ENCODE measurements around the gene DBF4.
A peak's percentile ranks its signal among the peaks of the same experiment; 100 is the strongest.
"Not testable (repeated sequence)": the region's sequence is repeated elsewhere in the genome, so short reads cannot be mapped to it uniquely, and the experiment has no call there.

DBF4 gene

DNA sequence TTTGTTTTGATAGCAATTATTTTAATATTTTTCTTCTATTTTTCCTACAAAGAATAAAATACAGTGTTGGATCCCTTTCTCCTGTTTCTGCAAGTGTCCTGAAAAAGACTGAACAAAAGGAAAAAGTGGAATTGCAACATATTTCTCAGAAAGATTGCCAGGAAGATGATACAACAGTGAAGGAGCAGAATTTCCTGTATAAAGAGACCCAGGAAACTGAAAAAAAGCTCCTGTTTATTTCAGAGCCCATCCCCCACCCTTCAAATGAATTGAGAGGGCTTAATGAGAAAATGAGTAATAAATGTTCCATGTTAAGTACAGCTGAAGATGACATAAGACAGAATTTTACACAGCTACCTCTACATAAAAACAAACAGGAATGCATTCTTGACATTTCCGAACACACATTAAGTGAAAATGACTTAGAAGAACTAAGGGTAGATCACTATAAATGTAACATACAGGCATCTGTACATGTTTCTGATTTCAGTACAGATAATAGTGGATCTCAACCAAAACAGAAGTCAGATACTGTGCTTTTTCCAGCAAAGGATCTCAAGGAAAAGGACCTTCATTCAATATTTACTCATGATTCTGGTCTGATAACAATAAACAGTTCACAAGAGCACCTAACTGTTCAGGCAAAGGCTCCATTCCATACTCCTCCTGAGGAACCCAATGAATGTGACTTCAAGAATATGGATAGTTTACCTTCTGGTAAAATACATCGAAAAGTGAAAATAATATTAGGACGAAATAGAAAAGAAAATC is 31.0 kb downstream of the DBF4 start:
- H3K27me3 ChIP-seq (ENCODE audit: low read depth); H3K4me3 ChIP-seq; H3K4me1 ChIP-seq; in situ Hi-C loops (cut with MboI; ENCODE audit: low sequenced_read_pairs); DNase-seq (ENCODE audit: low spot score in 2 of 2); H3K9me3 ChIP-seq: not testable (repeated sequence)
- H3K36me3 ChIP-seq (replicated peaks), result peaks cover 54% of the 10 kb centered on the region

DNA sequence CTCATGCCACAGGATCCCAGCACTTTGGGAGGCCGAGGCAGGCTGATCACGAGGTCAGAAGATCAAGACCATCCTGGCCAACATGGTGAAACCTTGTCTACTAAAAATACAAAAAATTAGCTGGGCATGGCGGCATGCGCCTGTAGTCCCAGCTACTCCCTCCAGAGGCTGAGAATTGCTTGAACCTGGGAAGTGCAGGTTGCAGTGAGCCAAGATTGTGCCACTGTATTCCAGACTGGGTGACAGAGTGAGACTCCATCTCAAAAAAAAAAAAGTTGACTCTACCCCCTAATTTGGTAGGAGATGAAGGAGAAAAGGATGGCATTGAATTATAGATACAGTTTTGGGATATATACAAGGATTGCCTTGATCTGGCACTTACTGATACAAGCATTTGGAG is 32.5 kb downstream of the DBF4 start:
- in situ Hi-C loops (cut with MboI; ENCODE audit: low sequenced_read_pairs); H3K9me3 ChIP-seq; H3K4me1 ChIP-seq; DNase-seq (ENCODE audit: low spot score in 2 of 2); H3K27me3 ChIP-seq (ENCODE audit: low read depth); H3K4me3 ChIP-seq: not testable (repeated sequence)
- H3K36me3 ChIP-seq (replicated peaks), result peaks cover 43% of the 10 kb centered on the region

- Histone ChIP-seq H3K36me3 (replicated peaks) (peaks cover 12% of the 10 kb centered on the region), H3K27me3 (ENCODE audit: low read depth) (no peaks in the 10 kb centered on the region), H3K4me3 (no peak overlapping the region), H3K4me1 (peaks cover 13% of the 10 kb centered on the region), H3K9me3 (no peaks in the 10 kb centered on the region)
- in situ Hi-C loops (cut with MboI; ENCODE audit: low sequenced_read_pairs), result no loop called here
- no peak for DNase-seq (ENCODE audit: low spot score in 2 of 2)
Measured at GRCh38 chr7:87912121-87912520, 35.8 kb downstream of the DBF4 start.

DNA sequence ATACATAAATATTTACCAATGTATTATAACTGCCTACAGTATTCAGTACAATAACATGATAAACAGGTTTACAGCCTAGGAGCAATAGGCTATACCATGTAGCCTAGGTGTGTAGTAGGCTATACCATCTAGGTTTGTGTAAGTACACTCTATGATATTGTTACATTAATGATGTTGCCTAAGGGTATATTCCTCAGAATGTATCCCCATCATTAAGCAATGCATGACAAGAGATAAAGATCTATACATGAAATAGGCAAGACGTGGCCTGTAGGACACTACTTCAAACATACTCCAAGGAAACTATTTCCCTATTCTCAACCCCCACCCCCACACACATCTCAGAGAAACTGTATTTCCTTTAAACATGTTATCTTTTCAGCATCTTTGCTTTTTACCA is 42.4 kb downstream of the DBF4 start:
- in situ Hi-C loops (cut with MboI; ENCODE audit: low sequenced_read_pairs), result no loop called here
- H3K27me3 ChIP-seq (ENCODE audit: low read depth), result no peaks in the 10 kb centered on the region
- no peak for DNase-seq (ENCODE audit: low spot score in 2 of 2)
- no peaks in the 10 kb centered on the region for H3K36me3 ChIP-seq (replicated peaks)
- H3K9me3 ChIP-seq, result no peaks in the 10 kb centered on the region
- peaks cover 13% of the 10 kb centered on the region for H3K4me1 ChIP-seq
- no peak overlapping the region for H3K4me3 ChIP-seq

DNA sequence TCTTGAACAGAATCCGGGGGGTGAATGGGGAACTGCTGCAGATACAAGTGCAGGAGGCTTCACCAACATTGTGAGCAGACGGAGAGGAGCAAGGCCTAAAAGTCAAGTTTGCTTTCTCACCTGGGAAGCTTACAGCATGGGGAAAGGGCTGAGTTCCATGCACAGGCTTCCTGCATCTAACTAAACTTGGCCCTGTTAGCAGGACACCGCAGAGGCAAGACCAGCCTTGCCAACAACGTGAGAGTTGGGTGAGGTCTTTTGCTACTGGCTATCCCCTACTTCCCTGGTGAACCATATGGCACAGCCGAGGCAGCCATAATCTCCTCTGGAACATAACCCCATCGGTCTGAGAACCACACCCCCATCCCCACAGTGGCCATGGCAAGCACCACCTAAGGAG is 43.6 kb downstream of the DBF4 start:
- DNase-seq (ENCODE audit: low spot score in 2 of 2), result no peak
- in situ Hi-C loops (cut with MboI; ENCODE audit: low sequenced_read_pairs), result no loop called here
- H3K4me1 ChIP-seq, result peaks cover 13% of the 10 kb centered on the region

GRCh38 chr7:87920578-87920977 is 44.3 kb downstream of the DBF4 start:
- H3K4me3 ChIP-seq, result no peak overlapping the region
- no peaks in the 10 kb centered on the region for H3K27me3 ChIP-seq (ENCODE audit: low read depth)
- no peaks in the 10 kb centered on the region for H3K9me3 ChIP-seq
- H3K4me1 ChIP-seq, result peaks cover 13% of the 10 kb centered on the region
- in situ Hi-C loops (cut with MboI; ENCODE audit: low sequenced_read_pairs), result no loop called here
- DNase-seq (ENCODE audit: low spot score in 2 of 2), result no peak
- H3K36me3 ChIP-seq (replicated peaks), result no peaks in the 10 kb centered on the region

More for the DNA sequence above, 43.6 kb downstream of the DBF4 start:
- Histone ChIP-seq H3K4me3 (no peak overlapping the region), H3K27me3 (ENCODE audit: low read depth) (no peaks in the 10 kb centered on the region), H3K36me3 (replicated peaks) (no peaks in the 10 kb centered on the region), H3K9me3 (no peaks in the 10 kb centered on the region)

DNA sequence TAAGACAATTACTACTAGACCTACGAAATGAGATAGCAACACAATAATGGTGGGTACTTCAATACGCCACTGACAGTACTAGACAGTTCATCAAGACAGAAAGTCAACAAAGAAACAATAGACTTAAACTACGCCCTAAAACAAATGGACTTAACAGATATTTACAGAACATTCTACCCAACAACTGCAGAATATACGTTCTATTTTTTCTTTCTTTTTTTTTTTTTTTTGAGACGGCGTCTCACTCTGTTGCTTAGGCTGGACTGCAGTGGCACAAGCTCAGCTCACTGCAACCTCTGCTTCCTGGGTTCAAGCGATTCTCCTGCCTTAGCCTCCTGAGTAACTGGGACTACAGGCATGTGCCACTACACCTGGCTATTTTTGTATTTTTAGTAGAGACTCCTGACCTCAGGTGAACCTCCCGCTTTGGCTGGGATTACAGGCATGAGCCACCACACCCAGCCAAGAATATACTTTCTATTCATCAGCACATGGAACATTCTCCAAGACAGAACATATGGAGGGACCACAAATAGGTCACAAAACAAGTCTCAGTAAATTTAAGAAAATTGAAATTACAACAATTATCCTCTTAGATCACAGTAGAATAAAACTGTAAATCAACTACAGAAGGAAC is 46.6 kb downstream of the DBF4 start:
- H3K36me3 ChIP-seq (replicated peaks); H3K4me1 ChIP-seq; DNase-seq (ENCODE audit: low spot score in 2 of 2); H3K9me3 ChIP-seq; H3K27me3 ChIP-seq (ENCODE audit: low read depth); H3K4me3 ChIP-seq; in situ Hi-C loops (cut with MboI; ENCODE audit: low sequenced_read_pairs): not testable (repeated sequence)

- in situ Hi-C loops (cut with MboI; ENCODE audit: low sequenced_read_pairs), result no loop called here
Measured at GRCh38 chr7:87926581-87927461, 50.5 kb downstream of the DBF4 start.

GRCh38 chr7:87933605-87933952 is 57.3 kb downstream of the DBF4 start:
- Histone ChIP-seq H3K9me3 (no peaks in the 10 kb centered on the region), H3K4me1 (peaks cover 11% of the 10 kb centered on the region; the same call in 1 of the 2 replicates), H3K27me3 (ENCODE audit: low read depth) (0 out of 2 replicates have a peak, but pooled peaks cover 3% of the 10 kb centered on the region), H3K4me3 (peak overlapping the region; percentile 63), H3K36me3 (replicated peaks) (no peaks in the 10 kb centered on the region)
- DNase-seq (ENCODE audit: low spot score in 2 of 2), result no peak
- in situ Hi-C loops (cut with MboI; ENCODE audit: low sequenced_read_pairs), result no loop called here

More at GRCh38 chr7:87926581-87927461, 50.5 kb downstream of the DBF4 start:
- H3K27me3 ChIP-seq (ENCODE audit: low read depth), result 0 out of 2 replicates have a peak, but pooled peaks cover 3% of the 10 kb centered on the region
- H3K36me3 ChIP-seq (replicated peaks), result no peaks in the 10 kb centered on the region
- DNase-seq (ENCODE audit: low spot score in 2 of 2), result no peak
- H3K4me3 ChIP-seq, result no peak overlapping the region
- no peaks in the 10 kb centered on the region for H3K9me3 ChIP-seq
- H3K4me1 ChIP-seq, result peaks cover 2% of the 10 kb centered on the region; the same call in 1 of the 2 replicates

DNA sequence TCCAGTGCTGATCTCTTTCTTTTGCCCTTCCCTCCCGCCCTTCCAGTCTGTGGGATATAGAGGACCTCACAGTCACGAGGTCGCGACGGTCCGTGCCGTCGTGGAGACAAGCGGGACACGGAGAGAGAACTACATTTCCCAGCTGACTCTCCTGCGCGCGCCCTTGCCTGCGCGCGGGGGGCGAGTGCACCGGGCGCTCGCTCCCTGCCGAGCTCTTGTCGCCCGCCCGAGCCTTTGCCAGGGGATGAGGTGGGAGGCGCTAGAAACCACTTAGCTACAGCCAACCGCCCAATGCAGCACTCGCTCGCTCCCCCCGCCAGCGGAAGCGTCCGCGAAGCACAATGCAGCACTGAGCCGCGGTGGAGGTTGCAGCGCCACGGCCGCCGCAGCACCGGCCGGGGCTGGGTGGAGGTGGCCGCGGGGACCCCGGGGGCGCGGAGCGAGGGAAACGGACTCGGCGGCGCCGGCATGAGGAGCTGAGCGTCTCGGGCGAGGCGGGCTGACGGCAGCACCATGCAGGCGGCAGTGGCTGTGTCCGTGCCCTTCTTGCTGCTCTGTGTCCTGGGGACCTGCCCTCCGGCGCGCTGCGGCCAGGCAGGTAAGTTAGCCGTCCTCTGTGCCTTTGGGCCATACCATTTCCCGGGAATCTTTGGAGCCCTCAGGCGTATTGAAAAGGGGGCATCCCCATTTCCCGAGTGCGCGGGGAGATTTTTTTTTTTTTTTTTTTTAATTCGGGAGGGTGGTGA is 57.8 kb downstream of the DBF4 start, which contains the start of gene ADAM22:
Gene ADAM22 (plus strand): TSS at position 299 of the 746 bp plus-strand sequence. CDS start 215 bp downstream, at position 514.
- peaks cover 11% of the 10 kb centered on the region for H3K4me1 ChIP-seq
- no peaks in the 10 kb centered on the region for H3K36me3 ChIP-seq (replicated peaks)
- H3K27me3 ChIP-seq (ENCODE audit: low read depth), result 0 out of 2 replicates have a peak, but pooled peaks cover 3% of the 10 kb centered on the region
- peak; percentile 91 to 96 for DNase-seq (ENCODE audit: low spot score in 2 of 2)
- no peaks in the 10 kb centered on the region for H3K9me3 ChIP-seq
- H3K4me3 ChIP-seq, result peak within 1 kb of the TSS; percentile 63
- in situ Hi-C loops (cut with MboI; ENCODE audit: low sequenced_read_pairs), result no loop called here

DNA sequence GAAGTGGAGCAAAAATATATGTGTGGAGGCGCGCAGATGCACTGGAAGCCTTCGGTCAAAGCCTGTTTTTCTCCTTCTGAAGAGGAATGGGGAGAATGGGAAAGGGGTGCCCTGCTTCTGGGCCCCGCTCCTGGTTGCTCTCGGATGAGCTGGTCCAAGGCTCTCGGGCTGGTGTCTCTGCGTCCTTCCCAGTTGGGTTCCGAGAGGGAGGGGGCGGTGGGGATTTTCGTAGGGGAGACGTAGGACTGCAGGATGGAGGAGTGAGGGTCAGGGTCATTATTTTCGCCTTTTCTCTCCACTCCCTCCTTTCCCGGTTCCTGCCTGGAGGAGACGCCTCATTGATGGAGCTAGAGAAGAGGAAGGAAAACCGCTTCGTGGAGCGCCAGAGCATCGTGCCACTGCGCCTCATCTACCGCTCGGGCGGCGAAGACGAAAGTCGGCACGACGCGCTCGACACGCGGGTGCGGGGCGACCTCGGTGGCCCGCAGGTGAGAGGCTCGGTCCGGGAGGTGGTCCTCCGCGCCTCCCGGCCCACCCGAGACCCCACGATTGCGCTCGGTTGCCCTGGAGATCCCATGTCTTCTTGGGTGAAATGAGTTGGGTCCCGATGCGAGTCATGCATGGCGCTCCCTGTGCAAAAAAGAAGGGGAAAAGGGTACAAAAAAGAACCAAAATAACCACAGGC is 58.5 kb downstream of the DBF4 start:
- H3K27me3 ChIP-seq (ENCODE audit: low read depth), result no peaks in the 10 kb centered on the region
- peak overlapping the region; percentile 63 for H3K4me3 ChIP-seq
- in situ Hi-C loops (cut with MboI; ENCODE audit: low sequenced_read_pairs), result no loop called here
- H3K4me1 ChIP-seq, result peaks cover 13% of the 10 kb centered on the region
- peak in 1 of 2 experiments; percentile 51 for DNase-seq (ENCODE audit: low spot score in 2 of 2)
- H3K36me3 ChIP-seq (replicated peaks), result no peaks in the 10 kb centered on the region
- H3K9me3 ChIP-seq, result no peaks in the 10 kb centered on the region

DNA sequence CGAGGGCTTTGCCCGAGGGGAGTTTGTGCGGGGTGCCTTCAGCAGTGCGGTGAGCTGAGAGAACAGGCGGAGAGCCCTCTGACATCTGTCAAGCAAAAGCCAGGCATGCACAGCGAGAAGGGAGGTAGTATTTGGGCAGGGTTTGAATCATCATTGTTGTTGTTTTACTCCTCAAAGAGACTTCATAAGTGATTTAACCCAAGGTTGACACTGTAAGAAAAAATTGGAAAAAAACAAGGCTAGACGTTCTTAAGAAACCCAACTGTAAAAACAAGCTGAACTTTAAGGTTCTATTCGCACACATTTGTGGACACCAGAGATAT is 59.1 kb downstream of the DBF4 start:
- H3K36me3 ChIP-seq (replicated peaks), result no peaks in the 10 kb centered on the region
- in situ Hi-C loops (cut with MboI; ENCODE audit: low sequenced_read_pairs), result no loop called here
- no peaks in the 10 kb centered on the region for H3K9me3 ChIP-seq
- H3K27me3 ChIP-seq (ENCODE audit: low read depth), result no peaks in the 10 kb centered on the region
- no peak for DNase-seq (ENCODE audit: low spot score in 2 of 2)
- H3K4me3 ChIP-seq, result peak overlapping the region; percentile 63
- peaks cover 13% of the 10 kb centered on the region for H3K4me1 ChIP-seq

DNA sequence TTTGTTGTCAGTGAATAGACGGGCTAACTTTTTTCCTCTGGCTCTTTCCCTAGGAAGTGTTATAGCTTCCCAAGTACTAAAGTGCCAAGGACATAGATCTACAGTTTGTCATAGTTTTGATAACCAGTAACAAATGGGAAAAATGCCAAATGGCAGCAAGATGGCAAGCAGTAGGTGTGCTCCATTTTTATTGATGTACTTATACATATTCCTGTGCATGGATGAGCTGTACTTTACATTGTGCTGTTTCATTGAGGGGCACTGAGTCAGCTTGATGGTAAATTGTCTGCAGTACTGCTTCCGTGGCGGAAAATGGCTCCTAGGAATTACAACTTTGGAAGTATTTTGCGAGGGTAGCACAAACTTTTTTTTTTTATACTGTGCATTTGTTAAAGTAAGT is 64.8 kb downstream of the DBF4 start:
- Histone ChIP-seq H3K27me3 (ENCODE audit: low read depth) (no peaks in the 10 kb centered on the region), H3K9me3 (no peaks in the 10 kb centered on the region), H3K36me3 (replicated peaks) (no peaks in the 10 kb centered on the region; the same call in 1 of the 2 replicates), H3K4me3 (no peak overlapping the region), H3K4me1 (peaks cover 8% of the 10 kb centered on the region; the same call in 1 of the 2 replicates)
- in situ Hi-C loops (cut with MboI; ENCODE audit: low sequenced_read_pairs), result no loop called here
- DNase-seq (ENCODE audit: low spot score in 2 of 2), result no peak
